Stimulated activated naive CD8-positive, alpha-beta T cell treated with anti-CD3 and anti-CD28 coated beads, Interleukin-15, Interleukin-2, amounts not matched to agents 100 ng/mL and 50 ng/mL, for 24 hours (primary cell): ENCODE results near the gene KRT80.

Source experiments
- H3K27ac Mint-ChIP-seq: one replicate; pipeline ENCODE4 v1.8.0; 2021; ENCODE audit warnings: mild to moderate bottlenecking, mixed read lengths
- H3K27me3 Mint-ChIP-seq: one replicate; pipeline ENCODE4 v1.8.0; 2021; ENCODE audit warnings: mixed read lengths
- H3K36me3 Mint-ChIP-seq: one replicate; pipeline ENCODE4 v1.8.0; 2021; ENCODE audit warnings: low read depth, mixed read lengths
- H3K4me1 Mint-ChIP-seq: one replicate; pipeline ENCODE4 v1.8.0; 2021; ENCODE audit warnings: low read depth, mixed read lengths
- H3K4me3 Mint-ChIP-seq: one replicate; pipeline ENCODE4 v1.8.0; 2021; ENCODE audit warnings: mild to moderate bottlenecking, mixed read lengths
- H3K9me3 Mint-ChIP-seq: one replicate; pipeline ENCODE4 v1.8.0; 2021; ENCODE audit warnings: mixed read lengths

KRT80 gene

GRCh38 chr12:52220477-52220876, 28.7 kb upstream of the KRT80 start:
- peaks cover 56% of the 10 kb centered on the region for H3K27me3 Mint-ChIP-seq
- no peaks in the 10 kb centered on the region for H3K36me3 Mint-ChIP-seq
- H3K9me3 Mint-ChIP-seq: no peaks in the 10 kb centered on the region
- H3K27ac Mint-ChIP-seq: no peak overlapping the region
- peaks cover 22% of the 10 kb centered on the region for H3K4me1 Mint-ChIP-seq
- H3K4me3 Mint-ChIP-seq: no peak overlapping the region

GRCh38 chr12:52218001-52218400, 26.2 kb upstream of the KRT80 start:
- Mint-ChIP-seq H3K27me3 (peaks cover 38% of the 10 kb centered on the region), H3K9me3 (no peaks in the 10 kb centered on the region)

GRCh38 chr12:52217223-52217622, 25.4 kb upstream of the KRT80 start:
- peaks cover 38% of the 10 kb centered on the region for H3K27me3 Mint-ChIP-seq
- no peak overlapping the region for H3K4me3 Mint-ChIP-seq
- H3K36me3 Mint-ChIP-seq: no peaks in the 10 kb centered on the region
- no peak overlapping the region for H3K27ac Mint-ChIP-seq
- no peaks in the 10 kb centered on the region for H3K9me3 Mint-ChIP-seq
- H3K4me1 Mint-ChIP-seq: peaks cover 13% of the 10 kb centered on the region

More at GRCh38 chr12:52218001-52218400, 26.2 kb upstream of the KRT80 start:
- no peaks in the 10 kb centered on the region for H3K36me3 Mint-ChIP-seq
- no peak overlapping the region for H3K27ac Mint-ChIP-seq
- no peak overlapping the region for H3K4me3 Mint-ChIP-seq
- peaks cover 17% of the 10 kb centered on the region for H3K4me1 Mint-ChIP-seq

GRCh38 chr12:52216807-52217206, 25.0 kb upstream of the KRT80 start:
- no peaks in the 10 kb centered on the region for H3K36me3 Mint-ChIP-seq
- H3K4me1 Mint-ChIP-seq: peaks cover 8% of the 10 kb centered on the region
- H3K9me3 Mint-ChIP-seq: no peaks in the 10 kb centered on the region
- H3K27ac Mint-ChIP-seq: no peak overlapping the region
- H3K4me3 Mint-ChIP-seq: no peak overlapping the region
- peaks cover 38% of the 10 kb centered on the region for H3K27me3 Mint-ChIP-seq

DNA sequence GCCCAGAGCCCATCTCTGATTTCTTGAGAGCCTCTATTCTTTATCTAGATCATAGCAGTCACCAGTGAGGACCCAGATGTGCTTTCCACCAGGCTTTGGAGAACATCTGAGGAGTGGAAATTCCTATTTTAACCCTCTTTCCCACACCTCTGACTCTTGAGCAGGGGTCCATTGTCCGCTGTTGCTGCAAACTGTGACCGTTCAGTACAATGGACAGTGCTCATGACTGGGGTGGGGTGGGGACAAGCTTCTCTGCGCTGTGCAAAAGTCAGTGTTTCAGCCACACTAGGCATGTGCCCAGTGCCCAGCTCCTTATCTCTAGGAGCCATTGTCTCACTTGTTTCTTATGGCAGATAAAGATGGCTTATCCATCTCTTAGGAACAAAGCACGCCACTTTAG, 24.3 kb upstream of the KRT80 start:
- Mint-ChIP-seq H3K4me1 (peaks cover 2% of the 10 kb centered on the region), H3K9me3 (no peaks in the 10 kb centered on the region), H3K4me3 (no peak overlapping the region), H3K27me3 (peaks cover 34% of the 10 kb centered on the region), H3K27ac (no peak overlapping the region), H3K36me3 (no peaks in the 10 kb centered on the region)

DNA sequence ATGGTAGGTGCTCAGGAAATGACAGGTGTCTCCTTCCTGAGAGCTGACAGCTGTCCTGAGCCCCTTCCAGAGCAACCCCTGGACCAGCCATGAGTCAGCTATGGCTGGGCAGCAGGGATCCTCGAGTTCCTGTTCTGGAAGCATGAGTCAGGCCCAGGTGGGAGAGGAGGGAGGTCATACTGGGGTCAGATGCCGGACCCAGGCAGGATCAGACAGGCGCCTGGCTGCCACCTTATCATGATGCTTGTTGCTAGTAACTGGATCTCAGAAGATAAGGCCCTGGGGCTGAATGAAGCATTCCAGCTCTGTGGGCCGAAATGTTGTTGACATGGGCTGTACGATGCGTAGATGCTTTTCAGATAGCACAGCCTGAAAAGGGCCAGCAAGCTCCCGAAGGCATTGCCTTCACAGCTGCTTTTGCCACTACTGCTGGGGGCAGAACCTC, 23.8 kb upstream of the KRT80 start:
- H3K9me3 Mint-ChIP-seq: no peaks in the 10 kb centered on the region
- H3K27ac Mint-ChIP-seq: no peak overlapping the region
- H3K4me3 Mint-ChIP-seq: no peak overlapping the region
- peaks cover 29% of the 10 kb centered on the region for H3K27me3 Mint-ChIP-seq
- H3K36me3 Mint-ChIP-seq: no peaks in the 10 kb centered on the region
- no peaks in the 10 kb centered on the region for H3K4me1 Mint-ChIP-seq

- Mint-ChIP-seq H3K4me1 (no peaks in the 10 kb centered on the region), H3K9me3 (no peaks in the 10 kb centered on the region), H3K4me3 (no peak overlapping the region), H3K27me3 (peaks cover 17% of the 10 kb centered on the region), H3K27ac (no peak overlapping the region), H3K36me3 (no peaks in the 10 kb centered on the region)
Measured at GRCh38 chr12:52214421-52214802, 22.6 kb upstream of the KRT80 start.

- Mint-ChIP-seq H3K27me3 (peaks cover 11% of the 10 kb centered on the region), H3K4me1 (no peaks in the 10 kb centered on the region), H3K27ac (no peak overlapping the region), H3K4me3 (no peak overlapping the region), H3K36me3 (no peaks in the 10 kb centered on the region), H3K9me3 (no peaks in the 10 kb centered on the region)
Measured at GRCh38 chr12:52213564-52214420, 22.0 kb upstream of the KRT80 start.

DNA sequence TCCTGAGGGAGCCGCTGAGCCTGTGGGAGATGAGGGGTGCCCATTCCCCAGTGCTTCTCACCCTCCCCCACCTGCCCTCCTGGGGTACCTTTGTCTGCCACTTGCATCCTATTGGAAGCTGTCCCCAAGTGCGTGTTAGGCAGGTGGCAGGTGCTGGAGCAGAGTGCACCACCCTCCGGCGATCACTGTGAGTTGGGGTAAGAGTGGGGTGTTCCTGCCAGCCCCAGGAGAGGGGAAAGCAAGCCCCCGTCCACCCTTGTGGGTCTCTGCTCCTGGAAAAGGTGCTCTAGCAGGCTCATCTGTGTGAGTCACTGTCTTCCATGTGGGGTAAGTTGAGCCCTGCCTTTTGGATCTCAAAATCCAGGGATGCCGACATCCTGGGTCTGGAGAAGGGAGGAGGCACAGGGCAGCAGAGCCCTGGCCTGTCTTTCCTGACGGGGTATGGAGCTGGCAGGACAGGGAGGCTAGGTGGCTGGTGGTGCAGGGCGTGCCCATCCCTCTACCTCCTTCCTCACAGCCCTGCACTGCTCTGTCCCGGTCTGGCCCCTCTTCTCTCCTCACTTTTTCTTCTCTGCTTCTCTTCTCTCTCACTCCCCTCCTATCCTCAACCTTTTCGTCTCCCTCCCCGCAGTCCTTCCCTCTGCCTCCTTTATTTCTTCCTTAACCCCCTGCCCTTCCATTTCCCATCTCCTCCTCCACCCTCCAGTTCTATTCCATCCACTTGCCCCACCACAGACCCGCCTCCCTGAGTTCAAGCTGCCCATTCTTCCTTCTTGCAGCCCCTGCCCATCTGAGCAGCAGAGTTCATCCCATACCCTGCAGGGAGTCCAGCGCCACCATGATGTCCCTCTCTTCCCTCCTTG, 21.1 kb upstream of the KRT80 start:
- H3K4me1 Mint-ChIP-seq: no peaks in the 10 kb centered on the region
- no peaks in the 10 kb centered on the region for H3K9me3 Mint-ChIP-seq
- H3K27ac Mint-ChIP-seq: no peak overlapping the region
- H3K27me3 Mint-ChIP-seq: peaks cover 9% of the 10 kb centered on the region
- no peaks in the 10 kb centered on the region for H3K36me3 Mint-ChIP-seq
- H3K4me3 Mint-ChIP-seq: no peak overlapping the region

DNA sequence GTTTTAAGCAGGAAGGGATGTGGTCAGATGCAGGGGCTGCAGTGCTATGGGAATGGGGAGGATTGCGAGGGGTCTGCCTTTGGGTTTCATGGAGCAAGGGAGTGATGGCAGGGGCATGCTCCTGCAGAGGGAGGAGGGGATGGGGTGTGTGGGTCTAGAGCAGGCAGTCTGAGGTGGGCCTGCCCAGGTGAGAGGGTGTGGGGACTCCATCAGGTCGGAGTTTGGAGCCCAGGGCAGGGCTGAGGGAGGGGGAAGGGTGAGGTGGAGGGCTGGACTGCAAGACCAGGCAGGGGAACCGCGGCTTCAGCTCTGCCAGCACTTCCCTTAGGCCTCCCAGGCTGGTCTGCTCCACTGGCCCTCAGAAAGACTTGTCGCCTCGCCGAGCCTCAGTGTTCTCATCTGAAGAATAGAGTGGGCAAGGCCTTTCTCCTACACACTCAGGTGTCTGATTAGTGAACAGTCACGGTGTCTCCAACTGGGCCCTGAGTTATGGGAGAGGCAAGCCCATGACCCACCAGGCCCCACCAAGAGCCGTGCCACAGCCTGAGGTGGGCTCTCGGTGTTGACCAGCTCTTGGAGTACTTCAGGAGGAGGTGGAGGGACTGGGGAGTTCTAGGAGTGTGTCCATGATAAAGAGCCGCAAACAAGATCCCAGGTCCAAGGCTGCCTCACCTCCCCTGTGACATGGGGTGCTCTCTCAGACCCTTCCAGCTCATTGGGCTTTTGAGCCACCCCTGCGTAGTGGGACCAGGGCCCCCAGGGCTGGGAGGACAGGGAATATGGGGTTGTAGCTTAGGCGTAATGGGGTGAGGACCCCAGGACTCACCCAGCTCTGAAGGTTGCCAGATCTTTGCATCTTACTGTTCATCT, 20.1 kb upstream of the KRT80 start:
- Mint-ChIP-seq H3K27me3 (peaks cover 4% of the 10 kb centered on the region), H3K9me3 (no peaks in the 10 kb centered on the region), H3K4me3 (no peak overlapping the region), H3K4me1 (no peaks in the 10 kb centered on the region), H3K36me3 (no peaks in the 10 kb centered on the region), H3K27ac (no peak overlapping the region)

GRCh38 chr12:52210925-52211650, 19.3 kb upstream of the KRT80 start:
- no peaks in the 10 kb centered on the region for H3K36me3 Mint-ChIP-seq
- no peak overlapping the region for H3K4me3 Mint-ChIP-seq
- H3K4me1 Mint-ChIP-seq: no peaks in the 10 kb centered on the region
- no peak overlapping the region for H3K27ac Mint-ChIP-seq
- H3K9me3 Mint-ChIP-seq: no peaks in the 10 kb centered on the region
- H3K27me3 Mint-ChIP-seq: peaks cover 4% of the 10 kb centered on the region

DNA sequence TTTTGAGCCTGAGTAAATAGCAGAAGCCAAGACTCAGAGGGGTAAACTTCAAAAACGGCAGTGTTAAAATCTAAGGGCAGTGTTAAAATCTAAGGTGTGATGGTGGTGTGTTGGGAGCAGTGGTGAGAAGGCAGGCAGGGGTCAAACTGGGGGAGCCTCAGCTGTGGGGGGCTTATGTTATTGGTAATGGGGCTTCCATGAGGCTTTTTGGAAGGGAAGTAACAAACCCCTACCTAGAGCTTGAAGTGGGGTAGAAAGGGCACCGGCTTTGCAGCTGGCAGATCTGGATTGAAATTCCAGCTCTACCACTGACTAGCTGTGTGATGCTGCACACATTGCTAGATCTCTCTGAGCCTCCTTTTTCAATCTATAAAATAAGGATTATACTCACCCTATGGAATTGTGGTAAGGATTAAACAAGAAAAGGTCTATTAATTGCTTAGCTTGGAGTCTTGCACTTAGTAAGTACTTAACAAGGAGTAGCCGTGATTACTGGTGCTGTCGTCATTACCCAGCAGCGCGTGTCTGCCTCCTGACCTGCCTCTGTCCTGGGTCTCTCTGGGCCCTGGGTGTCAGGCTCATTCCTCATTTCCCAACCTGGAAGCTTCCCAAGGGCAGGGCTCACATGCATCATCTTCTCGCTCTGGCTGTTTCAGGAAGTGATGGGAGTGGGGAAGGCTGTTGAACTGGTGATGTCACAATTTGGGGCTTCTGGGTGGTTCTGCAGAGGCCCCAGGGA, 18.5 kb upstream of the KRT80 start:
- H3K4me3 Mint-ChIP-seq: no peak overlapping the region
- no peaks in the 10 kb centered on the region for H3K9me3 Mint-ChIP-seq
- H3K36me3 Mint-ChIP-seq: no peaks in the 10 kb centered on the region
- peaks cover 2% of the 10 kb centered on the region for H3K27me3 Mint-ChIP-seq
- H3K27ac Mint-ChIP-seq: no peak overlapping the region
- no peaks in the 10 kb centered on the region for H3K4me1 Mint-ChIP-seq

DNA sequence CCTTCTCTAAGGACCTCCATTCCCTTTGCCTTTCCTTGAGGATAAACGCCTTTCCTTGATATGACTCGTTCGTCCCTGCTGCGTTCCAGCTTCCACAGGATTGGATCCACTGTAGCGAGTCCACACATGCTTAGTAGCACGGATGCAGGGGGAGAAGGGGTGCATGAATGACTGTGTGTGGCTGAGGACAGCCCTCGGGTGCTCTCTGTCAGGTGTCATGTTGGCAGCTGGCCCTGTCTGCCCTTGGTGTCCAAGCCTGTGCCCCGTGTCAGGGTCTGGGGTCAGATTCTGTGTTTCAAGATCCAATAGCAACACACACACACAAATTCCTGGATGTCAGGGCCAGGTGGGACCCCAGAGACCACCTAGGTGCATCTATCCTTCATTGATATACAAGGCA, 17.5 kb upstream of the KRT80 start:
- H3K27me3 Mint-ChIP-seq: no peaks in the 10 kb centered on the region
- H3K4me1 Mint-ChIP-seq: no peaks in the 10 kb centered on the region
- H3K4me3 Mint-ChIP-seq: no peak overlapping the region
- no peaks in the 10 kb centered on the region for H3K36me3 Mint-ChIP-seq
- no peak overlapping the region for H3K27ac Mint-ChIP-seq
- H3K9me3 Mint-ChIP-seq: no peaks in the 10 kb centered on the region
